Neural crest cell (in vitro differentiated cells): ENCODE results near the gene IVD. TPM values are rescaled to one million over a fixed set of nuclear protein-coding genes. Genes with fewer than 3 reads are reported as not detected.
A peak's percentile ranks its signal among the peaks of the same experiment; 100 is the strongest.

Experiments used
- DNase-seq: peaks from one replicate; pipeline ENCODE4 v3.0.0; 2021; ENCODE audit warnings: low read depth, mixed read lengths, low spot score
- H3K27ac Mint-ChIP-seq: one replicate; pipeline ENCODE4 v1.8.0; 2021; ENCODE audit warnings: mild to moderate bottlenecking, mixed read lengths; ENCODE audit not compliant: unreplicated experiment
- H3K27me3 Mint-ChIP-seq: 2 replicates; pipeline ENCODE4 v1.8.0; 2021; ENCODE audit warnings: low read depth, mild to moderate bottlenecking, mixed read lengths
- H3K36me3 Mint-ChIP-seq: 2 replicates; pipeline ENCODE4 v1.8.0; 2021; ENCODE audit warnings: low read depth, mild to moderate bottlenecking, mixed read lengths
- H3K4me1 Mint-ChIP-seq: 2 replicates; pipeline ENCODE4 v1.8.0; 2021; ENCODE audit warnings: mixed read lengths
- H3K4me3 Mint-ChIP-seq: one replicate; pipeline ENCODE4 v1.8.0; 2021; ENCODE audit warnings: mild to moderate bottlenecking, mixed read lengths
- H3K9me3 Mint-ChIP-seq: 2 replicates; pipeline ENCODE4 v1.8.0; 2021; ENCODE audit warnings: mixed read lengths
- CTCF ChIP-seq: fragments of 200-600 bp; sonication (generic); conservative IDR thresholded peaks from 2 replicates; pipeline ENCODE4 v1.5.0; 2021; ENCODE audit warnings: antibody characterized with exemption, mild to moderate bottlenecking
- total RNA-seq: library from RNA; stranded (reverse); gene quantifications from 2 replicates; pipeline ENCODE4 v1.2.1, GENCODE V29; 2021

Gene IVD
- total RNA-seq, 1 donor from 2014 or later = 81.4 TPM

- H3K27me3 Mint-ChIP-seq = peaks cover 2% of the 10 kb centered on the region
- H3K27ac Mint-ChIP-seq = no peak overlapping the region
- H3K9me3 Mint-ChIP-seq = no peaks in the 10 kb centered on the region
- TF ChIP-seq CTCF = no peak
- no peak overlapping the region for H3K4me3 Mint-ChIP-seq
- H3K4me1 Mint-ChIP-seq = no peaks in the 10 kb centered on the region
- peaks cover 7% of the 10 kb centered on the region for H3K36me3 Mint-ChIP-seq
- no peak for DNase-seq
Measured at GRCh38 chr15:40416056-40416455, 10.5 kb downstream of the IVD start.

GRCh38 chr15:40418126-40418525, 12.5 kb downstream of the IVD start:
- Mint-ChIP-seq H3K4me1 (no peaks in the 10 kb centered on the region), H3K36me3 (peaks cover 3% of the 10 kb centered on the region), H3K4me3 (no peak overlapping the region), H3K27me3 (peaks cover 9% of the 10 kb centered on the region), H3K27ac (no peak overlapping the region), H3K9me3 (no peaks in the 10 kb centered on the region)
- TF ChIP-seq CTCF = no peak
- no peak for DNase-seq

- Mint-ChIP-seq H3K4me3 (no peak overlapping the region), H3K27ac (no peak overlapping the region), H3K27me3 (peaks cover 9% of the 10 kb centered on the region), H3K9me3 (no peaks in the 10 kb centered on the region), H3K4me1 (no peaks in the 10 kb centered on the region), H3K36me3 (peaks cover 3% of the 10 kb centered on the region)
- no peak for TF ChIP-seq CTCF
- no peak for DNase-seq
Measured at GRCh38 chr15:40420071-40420713, 14.6 kb downstream of the IVD start.

GRCh38 chr15:40420793-40421192, 15.2 kb downstream of the IVD start:
- no peak overlapping the region for H3K27ac Mint-ChIP-seq
- H3K4me1 Mint-ChIP-seq = no peaks in the 10 kb centered on the region
- no peak for TF ChIP-seq CTCF
- no peak overlapping the region for H3K4me3 Mint-ChIP-seq
- no peaks in the 10 kb centered on the region for H3K36me3 Mint-ChIP-seq
- H3K9me3 Mint-ChIP-seq = no peaks in the 10 kb centered on the region
- H3K27me3 Mint-ChIP-seq = peaks cover 9% of the 10 kb centered on the region
- no peak for DNase-seq

- Mint-ChIP-seq H3K36me3 (no peaks in the 10 kb centered on the region), H3K9me3 (no peaks in the 10 kb centered on the region), H3K27me3 (peaks cover 9% of the 10 kb centered on the region), H3K4me1 (no peaks in the 10 kb centered on the region), H3K27ac (no peak overlapping the region), H3K4me3 (no peak overlapping the region)
- TF ChIP-seq CTCF = peak; percentile 89
- DNase-seq = peak; percentile 79
Measured at GRCh38 chr15:40421246-40422157, 15.9 kb downstream of the IVD start.
